H1 (cell line): ENCODE measurements around the gene DCP1A. TPM values are rescaled to one million over a fixed set of nuclear protein-coding genes. Genes with fewer than 3 reads are reported as not detected.

ENCODE experiments used
- CTCF ChIA-PET: fragments of 300-600 bp; sonication (Branson Sonifier 250); formaldehyde crosslinking; loops from one replicate; lab custom pipeline; 2021; ENCODE audit not compliant: partially characterized antibody; lab: Charles Lee
- POLR2A ChIA-PET: fragments of 300-600 bp; sonication (Branson Sonifier 250); formaldehyde crosslinking; loops from one replicate; lab custom pipeline; 2021; ENCODE audit warnings: inconsistent platforms; ENCODE audit not compliant: partially characterized antibody; lab: Charles Lee
- DNase-seq, 2 experiments: peaks; one replicate each; pipeline versions ENCODE4 v3.0.0 to v3.0.0-alpha.2; 2010 to 2022; ENCODE audit warnings: low spot score in 2 of 2, low read depth in 1 of 2, mixed read lengths in 1 of 2
- FAIRE-seq: peaks from 2 replicates; lab custom pipeline; 2011; peaks lifted over from hg19 to GRCh38; lab: Jason Lieb, UNC
- H2AFZ ChIP-seq: 2 replicates; pipeline ENCODE4 v1.8.1; 2012; ENCODE audit warnings: low read length, inconsistent platforms
- H2AK5ac ChIP-seq: 2 replicates; pipeline ENCODE4 v1.6.1; 2013; ENCODE audit warnings: low read depth, low read length
- H2BK120ac ChIP-seq: replicated peaks from 2 replicates; pipeline ENCODE3; 2013; ENCODE audit warnings: low read depth, low read length, inconsistent platforms
- H2BK12ac ChIP-seq: 2 replicates; pipeline ENCODE4 v1.6.1; 2013; ENCODE audit warnings: low read depth, low read length
- H2BK15ac ChIP-seq: 2 replicates; pipeline ENCODE4 v1.6.1; 2013; ENCODE audit warnings: low read length
- H2BK20ac ChIP-seq: 2 replicates; pipeline ENCODE4 v1.6.1; 2013; ENCODE audit warnings: low read length
- H2BK5ac ChIP-seq: 2 replicates; pipeline ENCODE4 v1.6.1; 2013; ENCODE audit warnings: low read depth, low read length
- H3K14ac ChIP-seq: 2 replicates; pipeline ENCODE4 v1.6.1; 2013; ENCODE audit warnings: inconsistent platforms; ENCODE audit not compliant: insufficient read length
- H3K18ac ChIP-seq: 2 replicates; pipeline ENCODE4 v1.6.1; 2013; ENCODE audit warnings: low read length; ENCODE audit errors: extremely low read depth
- H3K23ac ChIP-seq: 2 replicates; pipeline ENCODE4 v1.6.1; 2013; ENCODE audit warnings: inconsistent platforms; ENCODE audit not compliant: insufficient read length
- H3K23me2 ChIP-seq: 2 replicates; pipeline ENCODE4 v1.6.1; 2013; ENCODE audit warnings: low read depth, low read length
- H3K27ac ChIP-seq: 2 replicates; pipeline ENCODE4 v1.6.1; 2011; ENCODE audit warnings: low read depth, low read length, inconsistent platforms
- H3K27me3 ChIP-seq, 4 experiments: replicated peaks in 1 of 4; 1 replicate in 1 of 4; 2 replicates in 3 of 4; pipeline versions ENCODE4 v1.6.1 to v1.8.1; 2011 to 2013; ENCODE audit warnings: low read length in 3 of 4, mild to moderate bottlenecking in 3 of 4, inconsistent platforms in 2 of 4, mixed read lengths in 2 of 4, moderate library complexity in 1 of 4; ENCODE audit not compliant: control insufficient read depth in 3 of 4, insufficient read depth in 3 of 4; ENCODE audit errors: extremely low read depth in 1 of 4
- H3K36me3 ChIP-seq, 4 experiments: 2 replicates each; pipeline versions ENCODE4 v1.6.1 to v1.8.1; 2011 to 2013; ENCODE audit warnings: mild to moderate bottlenecking in 4 of 4, low read length in 3 of 4, moderate library complexity in 2 of 4, control low read depth in 1 of 4, inconsistent platforms in 1 of 4; ENCODE audit not compliant: insufficient read depth in 4 of 4, control insufficient read depth in 2 of 4
- H3K4ac ChIP-seq: replicated peaks from 2 replicates; pipeline ENCODE3; 2013; ENCODE audit warnings: low read length, low read depth, mixed read lengths, inconsistent platforms; ENCODE audit not compliant: insufficient read length
- H3K4me1 ChIP-seq, 4 experiments: replicated peaks in 1 of 4; 1 replicate in 1 of 4; 2 replicates in 3 of 4; pipeline versions ENCODE4 v1.6.1 to v1.8.1; 2011 to 2013; ENCODE audit warnings: low read length in 3 of 4, inconsistent platforms in 2 of 4, mixed read lengths in 1 of 4; ENCODE audit not compliant: insufficient read depth in 4 of 4, control insufficient read depth in 3 of 4
- H3K4me2 ChIP-seq, 2 experiments: 2 replicates each; pipeline versions ENCODE4 v1.6.1 to v1.8.1; 2011 to 2013; ENCODE audit warnings: low read depth in 2 of 2, low read length in 2 of 2, control low read depth in 1 of 2, inconsistent platforms in 1 of 2, mild to moderate bottlenecking in 1 of 2; ENCODE audit not compliant: insufficient read depth in 1 of 2
- H3K4me3 ChIP-seq, 4 experiments: fragments of 200-600, 300-600 bp in 1 of 4; sonication (generic), shearing (Covaris generic), sonication (Bioruptor Twin) in 1 of 4; 2 replicates each; pipeline versions ENCODE4 v1.5.1 to v1.8.1; 2011 to 2016; ENCODE audit warnings: low read length in 4 of 4, low read depth in 3 of 4, control low read depth in 2 of 4, inconsistent platforms in 2 of 4, mild to moderate bottlenecking in 2 of 4, mixed read lengths in 1 of 4, moderate library complexity in 1 of 4; ENCODE audit not compliant: insufficient read depth in 2 of 4; ENCODE audit errors: extremely low read depth in 1 of 4
- H3K56ac ChIP-seq: replicated peaks from 2 replicates; pipeline ENCODE3; 2013; ENCODE audit warnings: low read depth, mild to moderate bottlenecking, mixed read lengths, low read length, inconsistent platforms; ENCODE audit not compliant: insufficient read length
- H3K79me1 ChIP-seq: 2 replicates; pipeline ENCODE4 v1.6.1; 2013; ENCODE audit warnings: low read depth, low read length, control low read depth
- H3K79me2 ChIP-seq, 2 experiments: 2 replicates each; pipeline versions ENCODE4 v1.6.1 to v1.8.1; 2012 to 2013; ENCODE audit warnings: low read length in 2 of 2, mild to moderate bottlenecking in 2 of 2, inconsistent platforms in 1 of 2; ENCODE audit not compliant: insufficient read depth in 2 of 2, control insufficient read depth in 1 of 2
- H3K9ac ChIP-seq, 4 experiments: replicated peaks in 1 of 4; 1 replicate in 1 of 4; 2 replicates in 3 of 4; pipeline versions ENCODE4 v1.6.1 to v1.8.1; 2011 to 2013; ENCODE audit warnings: low read depth in 3 of 4, low read length in 3 of 4, control low read depth in 2 of 4, mild to moderate bottlenecking in 2 of 4, moderate library complexity in 2 of 4, inconsistent platforms in 1 of 4; ENCODE audit errors: extremely low read depth in 1 of 4
- H3K9me3 ChIP-seq, 2 experiments: 2 replicates each; pipeline versions ENCODE4 v1.6.1 to v1.8.1; 2012 to 2013; ENCODE audit warnings: mild to moderate bottlenecking in 2 of 2, moderate library complexity in 2 of 2, control low read depth in 1 of 2, inconsistent platforms in 1 of 2, low read depth in 1 of 2, low read length in 1 of 2, mixed read lengths in 1 of 2; ENCODE audit not compliant: insufficient read depth in 2 of 2
- H4K20me1 ChIP-seq, 2 experiments: replicated peaks in 1 of 2; 2 replicates each; pipeline versions ENCODE3 to v1.8.1; 2011 to 2013; ENCODE audit warnings: inconsistent platforms in 2 of 2, low read length in 2 of 2, mild to moderate bottlenecking in 1 of 2; ENCODE audit not compliant: insufficient read depth in 2 of 2, control insufficient read depth in 1 of 2
- H4K5ac ChIP-seq: 2 replicates; pipeline ENCODE4 v1.6.1; 2013; ENCODE audit warnings: low read length, low read depth, mixed read lengths, inconsistent platforms; ENCODE audit not compliant: insufficient read length
- H4K8ac ChIP-seq: 2 replicates; pipeline ENCODE4 v1.8.0; 2013; ENCODE audit warnings: mild to moderate bottlenecking, moderate library complexity, low read length, inconsistent platforms; ENCODE audit not compliant: insufficient read depth; ENCODE audit errors: extremely low read depth
- H4K91ac ChIP-seq: replicated peaks from 2 replicates; pipeline ENCODE3; 2013; ENCODE audit warnings: low read length, mixed read lengths, inconsistent platforms; ENCODE audit not compliant: insufficient read length
- BRCA1 ChIP-seq: IDR thresholded peaks from 2 replicates; pipeline ENCODE4 v1.6.1; 2012; ENCODE audit warnings: low read depth, low read length, improper control_type of control experiment
- CBX8 ChIP-seq: fragments of 300-800, 300-1000 bp; sonication (generic); IDR thresholded peaks from 2 replicates; pipeline ENCODE4 v1.7.1; 2016; ENCODE audit warnings: low read depth, low read length, borderline replicate concordance
- CTCF ChIP-seq, 3 experiments: IDR thresholded peaks; 1 replicate in 2 of 3; 2 replicates in 1 of 3; pipeline versions ENCODE4 v1.5.1 to v1.6.1; 2011; ENCODE audit warnings: low read length in 3 of 3, mild to moderate bottlenecking in 3 of 3, inconsistent platforms in 2 of 3, low read depth in 1 of 3, moderate library complexity in 1 of 3; ENCODE audit not compliant: insufficient read depth in 1 of 3; ENCODE audit errors: control extremely low read depth in 1 of 3
- EGR1 ChIP-seq: IDR thresholded peaks from 2 replicates; pipeline ENCODE4 v1.6.1; 2011; ENCODE audit warnings: low read depth, low read length, borderline replicate concordance
- GABPA ChIP-seq: IDR thresholded peaks from 2 replicates; pipeline ENCODE4 v1.6.1; 2011; ENCODE audit warnings: mild to moderate bottlenecking, low read length, moderate library complexity, borderline replicate concordance; ENCODE audit not compliant: insufficient read depth
- PHF8 ChIP-seq: fragments of 200-600 bp; sonication (generic); conservative IDR thresholded peaks from 2 replicates; pipeline ENCODE4 v1.7.1; 2012; ENCODE audit warnings: low read depth, mild to moderate bottlenecking, inconsistent platforms, low read length, moderate library complexity
- POU5F1 ChIP-seq: IDR thresholded peaks from 2 replicates; pipeline ENCODE4 v1.6.1; 2011; ENCODE audit warnings: low read depth, mild to moderate bottlenecking, low read length, moderate library complexity
- RAD21 ChIP-seq, 2 experiments: IDR thresholded peaks in 1 of 2; conservative IDR thresholded peaks in 1 of 2; 2 replicates each; pipeline ENCODE4 v1.6.1; 2011; ENCODE audit warnings: low read depth in 2 of 2, low read length in 2 of 2, improper control_type of control experiment in 1 of 2, inconsistent platforms in 1 of 2, mild to moderate bottlenecking in 1 of 2, moderate library complexity in 1 of 2
- RNF2 ChIP-seq: fragments of 200-900, 300-1000 bp; sonication (generic); IDR thresholded peaks from 2 replicates; pipeline ENCODE4 v1.7.1; 2016; ENCODE audit warnings: borderline replicate concordance, low read depth, mild to moderate bottlenecking, antibody characterized with exemption, low read length; ENCODE audit not compliant: poor library complexity, severe bottlenecking; ENCODE audit errors: missing control alignments
- SP4 ChIP-seq: IDR thresholded peaks from 2 replicates; pipeline ENCODE4 v1.6.1; 2012; ENCODE audit warnings: low read length, inconsistent platforms
- WGBS, 2 experiments: shearing (Covaris generic) in 1 of 2; methylation state at CpG; one replicate each; pipeline versions ENCODE4 v1.1.6 to v1.1.7; 2013 to 2015; ENCODE audit warnings: low lambda C conversion rate in 2 of 2, mixed read lengths in 2 of 2, inconsistent platforms in 1 of 2, low coverage in 1 of 2, missing lambda C conversion rate in 1 of 2; ENCODE audit not compliant: insufficient replicate concordance in 2 of 2, insufficient coverage in 1 of 2, insufficient read length in 1 of 2; ENCODE audit errors: extremely low coverage in 1 of 2, missing lambda C conversion rate in 1 of 2; 5-methylcytosine and 5-hydroxymethylcytosine counted together
- polyA plus RNA-seq, 7 experiments: library from polyadenylated mRNA; depleted of rRNA in 3 of 7; stranded (reverse) in 5 of 7; unstranded in 2 of 7; fragments of >200 nt in 5 of 7; fragments of 200-250 nt in 2 of 7; gene quantifications; 1 replicate in 5 of 7; 2 replicates in 1 of 7; 4 replicates in 1 of 7; pipeline versions ENCODE4 v1.2.1 to v1.2.3, GENCODE V29; 2011 to 2013; ENCODE audit warnings: missing spikeins in 2 of 7, mixed read lengths in 2 of 7
- total RNA-seq: library from RNA; stranded (reverse); fragmentation: NEBNext Ultra II Directional; extraction: Animal tissue kit (Norgen Biotek cat#: 25700); gene quantifications from 2 replicates; pipeline ENCODE4 v1.2.1, GENCODE V29; 2021

Gene DCP1A
- total and polyA plus RNA-seq, 2 of the 8 experiments (the other 6 are each of a cell fraction or from before 2014, with no cell fraction given): 13.2 to 15.9 TPM

- peaks cover 0 to 2% (median 0%) of the 10 kb centered on the region in 4 experiments; a peak in 2 of 7 replicates for H3K4me1 ChIP-seq
- CTCF ChIA-PET: interaction anchor here (0.8 to 2.3 kb wide), 11 partner anchors 9 to 315 kb away, joined by 3 to 9 read pairs (median 3); no protein-coding TSS in a partner anchor
- H3K27ac ChIP-seq: no peak overlapping the region
- TF ChIP-seq GABPA: no peak
- no peak for TF ChIP-seq SP4
- TF ChIP-seq CBX8: no peak
- peak in 2 of 3 experiments; percentile 49 to 58; a peak in 3 of 4 replicates for TF ChIP-seq CTCF (IDR thresholded peaks at IDR 0.05; ENCODE audit: control extremely low read depth in 1 of 3, insufficient read depth in 1 of 3, low read depth in 1 of 3, low read length in 3 of 3)
- no peak for TF ChIP-seq BRCA1
- TF ChIP-seq EGR1: no peak
- peak; percentile 63 to 70 for TF ChIP-seq RAD21 (IDR thresholded peaks at IDR 0.05 in 1 of 2, conservative IDR thresholded peaks at IDR 0.05 in 1 of 2; ENCODE audit: low read depth in 2 of 2, low read length in 2 of 2)
- TF ChIP-seq RNF2: no peak
- TF ChIP-seq PHF8: no peak
- no peak for TF ChIP-seq POU5F1
These were observed 3.3 kb upstream of the DCP1A start for GRCh38 chr3:53350652-53351051.

More at GRCh38 chr3:53350652-53351051, 3.3 kb upstream of the DCP1A start:
- Histone ChIP-seq H3K9ac (no peak overlapping the region), H3K27me3 (no peaks in the 10 kb centered on the region), H3K9me3 (no peaks in the 10 kb centered on the region), H2AFZ (no peak overlapping the region), H2BK120ac (no peak overlapping the region), H3K79me1 (no peaks in the 10 kb centered on the region), H4K91ac (no peak overlapping the region), H3K56ac (no peak overlapping the region), H3K36me3 (no peaks in the 10 kb centered on the region), H3K23ac (no peak overlapping the region), H3K18ac (no peak overlapping the region), H4K20me1 (no peaks in the 10 kb centered on the region), H2BK5ac (no peak overlapping the region), H4K8ac (no peak overlapping the region), H2AK5ac (no peak overlapping the region), H2BK20ac (no peak overlapping the region), H2BK15ac (no peak overlapping the region), H4K5ac (no peak overlapping the region), H3K79me2 (peaks cover 4 to 14% of the 10 kb centered on the region in 2 experiments), H3K23me2 (peaks cover 2% of the 10 kb centered on the region; the same call in 1 of the 2 replicates), H3K4me3 (no peak overlapping the region), H3K4ac (no peak overlapping the region), H3K14ac (no peak overlapping the region), H2BK12ac (no peak overlapping the region), H3K4me2 (no peak overlapping the region)
- POLR2A ChIA-PET: interaction anchor here (1.3 kb wide), 1 partner anchor 129 kb away, joined by 3 read pairs; no protein-coding TSS in a partner anchor
- 44% methylated on average over 3 of the region's 3 CpGs; no CpG with 5 or more reads in 1 of the 2 experiments for WGBS, 2 experiments
- DNase-seq (peak in 1 of 2 experiments; percentile 43), FAIRE-seq (peak; percentile 89)
